CD14-positive monocyte (primary cell): Measurements from ENCODE around the gene RNF141. TPM values are rescaled to one million over a fixed set of nuclear protein-coding genes. Genes with fewer than 3 reads are reported as not detected.

Experiments used
- DNase-seq, 3 donors: peaks; one replicate each; pipeline ENCODE4 v3.0.0-alpha.2; 2011 to 2022
- H2AFZ ChIP-seq: 2 replicates; pipeline ENCODE4 v1.6.0; 2012; ENCODE audit warnings: mild to moderate bottlenecking, low read depth, low read length, inconsistent platforms; ENCODE audit not compliant: insufficient read depth, poor library complexity, severe bottlenecking
- H3K27ac ChIP-seq, 2 donors: 1 replicate in 1 of 2; 2 replicates in 1 of 2; pipeline ENCODE4 v1.5.1; 2012 to 2013; ENCODE audit warnings: low read length in 2 of 2, control low read depth in 1 of 2, inconsistent platforms in 1 of 2, low read depth in 1 of 2, mild to moderate bottlenecking in 1 of 2
- H3K27me3 ChIP-seq, 2 donors: one replicate each; pipeline versions ENCODE4 v1.6.0 to v1.6.1; 2011 to 2013; ENCODE audit warnings: low read length in 2 of 2; ENCODE audit not compliant: control insufficient read depth in 2 of 2, insufficient read depth in 2 of 2
- H3K36me3 ChIP-seq, 2 donors: replicated peaks in 1 of 2; 1 replicate in 1 of 2; 2 replicates in 1 of 2; pipeline versions ENCODE4 v1.5.1 to v1.6.1; 2012 to 2013; ENCODE audit warnings: low read length in 2 of 2, control low read depth in 1 of 2, inconsistent platforms in 1 of 2, mild to moderate bottlenecking in 1 of 2; ENCODE audit not compliant: insufficient read depth in 2 of 2, control insufficient read depth in 1 of 2
- H3K4me1 ChIP-seq, 2 donors: 1 replicate in 1 of 2; 2 replicates in 1 of 2; pipeline versions ENCODE4 v1.5.1 to v1.6.1; 2012 to 2013; ENCODE audit warnings: low read length in 2 of 2, control low read depth in 1 of 2, inconsistent platforms in 1 of 2, mild to moderate bottlenecking in 1 of 2, moderate library complexity in 1 of 2; ENCODE audit not compliant: insufficient read depth in 2 of 2, control insufficient read depth in 1 of 2
- H3K4me2 ChIP-seq: replicated peaks from 2 replicates; pipeline ENCODE3; 2012; ENCODE audit warnings: low read length, moderate library complexity, mild to moderate bottlenecking; ENCODE audit not compliant: poor library complexity, severe bottlenecking; ENCODE audit errors: extremely low read depth
- H3K4me3 ChIP-seq, 3 experiments: fragments of 200-600 bp in 1 of 3; sonication (generic) in 1 of 3; replicated peaks in 1 of 3; 1 replicate in 2 of 3; 2 replicates in 1 of 3; pipeline ENCODE4 v1.5.1; 2011 to 2013; ENCODE audit warnings: low read length in 3 of 3, mild to moderate bottlenecking in 3 of 3, control low read depth in 2 of 3, low read depth in 2 of 3, inconsistent platforms in 1 of 3, moderate library complexity in 1 of 3
- H3K79me2 ChIP-seq: 2 replicates; pipeline ENCODE4 v1.6.0; 2012; ENCODE audit warnings: mild to moderate bottlenecking, control low read depth, inconsistent platforms, low read length, moderate library complexity; ENCODE audit not compliant: insufficient read depth
- H3K9ac ChIP-seq: 2 replicates; pipeline ENCODE4 v1.6.0; 2017; ENCODE audit warnings: low read length, mild to moderate bottlenecking; ENCODE audit not compliant: insufficient read depth, poor library complexity, severe bottlenecking
- H3K9me3 ChIP-seq, 2 donors: replicated peaks in 1 of 2; 1 replicate in 1 of 2; 2 replicates in 1 of 2; pipeline versions ENCODE4 v1.5.1 to v1.6.1; 2012 to 2013; ENCODE audit warnings: low read length in 2 of 2, control low read depth in 1 of 2; ENCODE audit not compliant: control insufficient read depth in 1 of 2, insufficient read depth in 1 of 2
- H4K20me1 ChIP-seq: 2 replicates; pipeline ENCODE4 v1.6.0; 2012; ENCODE audit warnings: mild to moderate bottlenecking, low read length, control low read depth, moderate library complexity; ENCODE audit not compliant: insufficient read depth
- H3K27ac Mint-ChIP-seq, 7 donors: one replicate each; pipeline ENCODE4 v1.8.0; 2020; ENCODE audit warnings: mild to moderate bottlenecking in 7 of 7, mixed read lengths in 7 of 7, moderate library complexity in 6 of 7, inconsistent platforms in 2 of 7
- H3K27me3 Mint-ChIP-seq, 3 donors: one replicate each; pipeline ENCODE4 v1.8.0; 2021 to 2022; ENCODE audit warnings: low read depth in 3 of 3, mild to moderate bottlenecking in 3 of 3, mixed read lengths in 3 of 3, moderate library complexity in 3 of 3, inconsistent platforms in 1 of 3
- H3K36me3 Mint-ChIP-seq, 2 donors: one replicate each; pipeline ENCODE4 v1.8.0; 2020; ENCODE audit warnings: mixed read lengths in 2 of 2, inconsistent platforms in 1 of 2, mild to moderate bottlenecking in 1 of 2
- H3K4me1 Mint-ChIP-seq: one replicate; pipeline ENCODE4 v1.8.0; 2020; ENCODE audit warnings: mild to moderate bottlenecking, mixed read lengths
- H3K4me3 Mint-ChIP-seq, 2 donors: one replicate each; pipeline ENCODE4 v1.8.0; 2020; ENCODE audit warnings: mild to moderate bottlenecking in 2 of 2, mixed read lengths in 2 of 2, moderate library complexity in 1 of 2
- H3K9me3 Mint-ChIP-seq, 7 donors: one replicate each; pipeline ENCODE4 v1.8.0; 2020 to 2022; ENCODE audit warnings: mixed read lengths in 7 of 7, mild to moderate bottlenecking in 6 of 7, moderate library complexity in 6 of 7, inconsistent platforms in 2 of 7
- CTCF ChIP-seq: fragments of 200-600 bp; IDR thresholded peaks from one replicate; pipeline ENCODE4 v1.8.0; 2022; ENCODE audit warnings: antibody characterized with exemption, mild to moderate bottlenecking
- WGBS: methylation state at CpG from one replicate; pipeline ENCODE4 v1.1.5; 2013; ENCODE audit warnings: missing lambda C conversion rate; ENCODE audit not compliant: insufficient coverage; 5-methylcytosine and 5-hydroxymethylcytosine counted together
- intact Hi-C, 2 donors: fragments of 100-400 bp; cut with micrococcal nuclease; formaldehyde crosslinking; loops; one replicate each; pipeline versions ENCODE4 v1.15.0 to v1.15.1; 2023
- polyA plus RNA-seq, 3 donors: library from polyadenylated mRNA; depleted of rRNA in 1 of 3; unstranded in 2 of 3; stranded (reverse) in 1 of 3; fragments of 300-500 nt in 2 of 3; fragments of >200 nt in 1 of 3; fragmentation: Illumina TruSeq in 2 of 3; gene quantifications; 1 replicate in 2 of 3; 2 replicates in 1 of 3; pipeline ENCODE4 v1.2.3, GENCODE V29; 2012 to 2021

Gene RNF141
- polyA plus RNA-seq, 3 donors = 19.7 to 114 (median 98.3) TPM

- no peak for DNase-seq
- no peak for TF ChIP-seq CTCF
- Histone ChIP-seq H3K4me1 (no peaks in the 10 kb centered on the region), H3K4me2 (no peak overlapping the region), H3K9ac (no peak overlapping the region), H3K27ac (no peak overlapping the region), H4K20me1 (no peaks in the 10 kb centered on the region), H2AFZ (no peak overlapping the region), H3K4me3 (no peak overlapping the region), H3K9me3 (no peaks in the 10 kb centered on the region), H3K27me3 (no peaks in the 10 kb centered on the region), H3K36me3 (peaks cover 86 to 96% of the 10 kb centered on the region in 2 donors), H3K79me2 (no peaks in the 10 kb centered on the region)
- intact Hi-C loops = no loop called here
- Mint-ChIP-seq H3K4me3 (no peak overlapping the region), H3K27ac (peak overlapping the region in 3 of 7 donors; percentile 3 to 12 (median 6)), H3K27me3 (no peaks in the 10 kb centered on the region), H3K9me3 (no peaks in the 10 kb centered on the region), H3K4me1 (no peaks in the 10 kb centered on the region), H3K36me3 (peaks cover 67 to 88% of the 10 kb centered on the region in 2 donors)
- WGBS = 86% methylated on average over 5 of the region's 6 CpGs
Observed at GRCh38 chr11:10526974-10527918, 13.7 kb downstream of the RNF141 start.

- WGBS = no CpG with 5 or more reads among the region's 1 CpG
- H2AFZ ChIP-seq = no peak overlapping the region
- Mint-ChIP-seq H3K27me3 (no peaks in the 10 kb centered on the region), H3K9me3 (no peaks in the 10 kb centered on the region), H3K4me3 (no peak overlapping the region), H3K27ac (no peak overlapping the region), H3K36me3 (peaks cover 69 to 82% of the 10 kb centered on the region in 2 donors), H3K4me1 (no peaks in the 10 kb centered on the region)
- no peak overlapping the region for H3K4me2 ChIP-seq
- peaks cover 90 to 93% of the 10 kb centered on the region in 2 donors for H3K36me3 ChIP-seq
- TF ChIP-seq CTCF = no peak
- H3K4me3 ChIP-seq = no peak overlapping the region
- no peaks in the 10 kb centered on the region for H3K4me1 ChIP-seq
- H3K27me3 ChIP-seq = no peaks in the 10 kb centered on the region
- H3K79me2 ChIP-seq = no peaks in the 10 kb centered on the region
- H4K20me1 ChIP-seq = no peaks in the 10 kb centered on the region
- H3K9me3 ChIP-seq = no peaks in the 10 kb centered on the region
- intact Hi-C loops = no loop called here
- DNase-seq = no peak
- H3K27ac ChIP-seq = no peak overlapping the region
- no peak overlapping the region for H3K9ac ChIP-seq
Observed at GRCh38 chr11:10524471-10524870, 16.5 kb downstream of the RNF141 start.
